Stimulated activated CD4-positive, alpha-beta T cell treated with anti-CD3 and anti-CD28 coated beads, Interleukin-1b, Interleukin-23, amount 100 ng/mL, for 1 hour (primary cell): ENCODE results near the gene COX4I1.

Source experiments
- DNase-seq, 2 donors: peaks; one replicate each; pipeline ENCODE4 v3.0.0-alpha.2; 2020; ENCODE audit warnings: low read depth in 2 of 2

The COX4I1 gene

DNA sequence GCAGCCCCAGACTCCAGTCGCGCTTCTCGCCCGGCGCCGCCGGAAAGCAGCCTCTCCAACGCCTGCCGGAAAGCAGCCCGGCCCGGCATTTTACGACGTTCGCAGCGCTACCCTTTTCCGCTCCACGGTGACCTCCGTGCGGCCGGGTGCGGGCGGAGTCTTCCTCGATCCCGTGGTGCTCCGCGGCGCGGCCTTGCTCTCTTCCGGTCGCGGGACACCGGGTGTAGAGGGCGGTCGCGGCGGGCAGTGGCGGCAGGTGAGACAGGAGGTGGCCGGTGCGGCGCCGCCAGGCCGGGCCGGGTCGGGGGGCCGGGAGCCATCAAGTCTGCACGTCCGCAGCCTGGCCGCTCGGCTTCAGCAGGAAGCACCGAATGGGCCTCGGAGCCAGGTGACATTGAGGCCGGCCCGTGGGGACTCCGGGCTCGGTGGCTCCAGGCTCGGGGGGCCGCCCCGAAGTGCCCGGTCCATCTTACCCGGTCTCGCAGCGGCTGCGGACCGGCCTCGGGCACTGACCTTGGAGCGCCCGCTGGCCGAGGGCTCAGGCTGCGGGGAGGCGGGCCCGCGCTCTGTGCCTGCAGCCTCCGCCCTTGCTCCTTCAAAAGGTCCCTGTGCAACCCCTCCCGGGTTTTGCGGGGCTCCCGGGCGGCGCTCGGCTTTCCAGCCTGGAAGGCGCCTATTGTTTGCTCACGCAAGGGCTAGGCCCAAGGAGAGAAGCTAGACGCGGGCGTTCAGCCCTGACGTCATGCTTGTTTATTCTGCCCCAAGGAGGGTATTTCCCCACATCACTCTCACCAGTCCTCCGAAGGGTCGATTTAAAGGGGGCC is at the start of gene COX4I1, which contains the start of gene EMC8:
TSS of gene COX4I1 (plus strand) at position 199 of the 824 bp plus-strand sequence. CDS start 1,511 bp downstream, outside the sequence.
TSS of gene EMC8 (minus strand) at position 48 of the 824 bp plus-strand sequence. CDS start 249 bp downstream, outside the sequence.
- DNase-seq: peak; percentile 80 to 88

DNA sequence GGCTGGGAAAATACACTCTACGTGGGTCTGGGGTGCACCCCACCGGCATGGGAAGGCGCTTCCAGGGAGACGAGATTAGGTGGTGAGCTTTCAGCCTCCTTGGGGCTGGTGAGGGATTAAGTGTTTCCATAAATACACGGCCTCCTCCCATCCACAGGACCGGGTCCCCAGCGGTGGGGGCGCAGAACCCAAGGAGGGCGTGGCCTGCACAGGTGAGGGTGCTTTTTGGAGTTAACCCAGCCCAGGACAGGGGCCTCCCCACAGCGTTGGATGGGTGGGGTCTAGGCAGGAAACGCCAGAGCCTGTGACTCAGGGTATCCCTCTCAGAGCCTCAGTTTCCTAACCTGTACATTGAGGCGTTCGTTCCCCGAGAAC is 49.7 kb upstream of the COX4I1 start:
- DNase-seq: no peak

DNA sequence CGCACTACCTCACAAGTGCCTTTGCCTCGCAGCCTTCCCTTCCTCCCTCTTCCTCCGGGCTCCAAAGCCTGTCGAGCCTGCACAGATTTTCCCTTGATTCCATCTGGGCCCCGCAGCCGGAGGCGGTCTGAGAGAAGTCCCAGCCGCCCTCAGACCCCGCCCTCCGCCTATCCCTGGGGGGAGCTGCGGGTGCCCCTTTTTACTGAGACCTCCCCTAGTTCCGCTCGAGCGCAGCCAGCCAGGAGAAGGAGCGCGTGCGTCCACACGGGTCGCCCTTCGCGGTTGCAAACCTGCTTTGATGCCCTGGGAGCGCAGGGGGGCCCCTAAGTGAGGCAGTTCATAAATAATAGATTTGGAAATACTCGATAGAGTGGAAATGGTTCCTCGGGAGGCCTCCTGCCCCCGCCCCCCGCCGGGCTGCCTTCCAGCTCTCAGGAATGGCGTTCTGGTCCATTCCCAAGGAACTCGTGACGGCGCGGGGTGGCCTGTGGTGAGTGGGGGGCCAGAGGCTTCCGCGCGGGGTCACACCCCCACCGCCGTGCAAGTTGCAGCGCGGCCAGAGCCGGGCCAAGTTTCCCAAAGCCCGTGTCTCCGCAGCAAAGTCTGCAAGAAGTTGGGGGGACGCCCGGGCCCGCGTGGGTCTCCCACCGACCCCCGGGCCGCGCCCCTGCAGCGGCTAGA is 49.2 kb upstream of the COX4I1 start:
- no peak for DNase-seq

DNA sequence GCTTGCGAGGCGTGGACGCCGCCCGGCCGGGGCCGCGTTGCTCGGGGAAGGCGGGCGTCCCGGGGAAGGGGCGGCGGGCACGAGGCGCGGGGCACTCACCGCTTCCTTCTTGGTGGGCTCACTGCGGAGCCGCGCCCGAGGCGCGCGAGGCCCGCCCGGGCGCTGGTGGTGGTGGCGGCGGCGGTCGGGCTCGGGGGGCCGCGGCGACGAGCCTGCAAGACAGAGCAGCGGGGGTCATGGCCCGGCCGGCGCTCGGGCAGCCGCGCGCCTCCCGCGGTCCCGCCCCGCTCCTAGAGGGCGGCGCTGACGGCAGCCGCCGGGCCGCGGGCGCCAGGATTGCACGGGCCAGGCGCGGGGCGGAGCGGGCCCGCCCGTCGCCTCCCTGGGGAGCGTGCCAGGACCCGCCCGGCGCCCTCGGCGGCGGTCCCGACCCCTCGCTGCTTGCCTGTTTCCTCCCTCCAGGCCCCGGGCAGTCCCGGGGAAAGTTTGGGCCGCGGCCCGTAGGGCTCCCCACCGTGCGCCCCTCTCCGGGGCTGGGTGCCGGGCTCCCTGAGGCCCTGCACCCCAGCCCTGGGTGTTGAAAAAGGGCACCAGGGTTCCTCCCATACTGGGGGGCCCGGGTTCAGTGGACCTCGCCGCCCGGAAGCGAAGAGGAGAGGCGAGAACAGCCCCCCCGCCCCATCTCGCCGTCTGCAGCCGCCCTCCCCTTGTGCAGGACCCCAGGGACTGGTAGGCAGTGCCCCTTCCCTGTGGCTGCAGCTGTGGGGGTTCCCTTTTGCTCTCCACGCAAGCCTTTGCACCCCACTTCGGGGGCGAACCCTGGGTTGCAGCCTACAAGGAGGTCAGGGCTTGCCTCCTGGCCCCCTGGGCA is 48.4 kb upstream of the COX4I1 start, which contains the start of gene C16orf74:
TSS of gene C16orf74 (minus strand) at position 270 of the 871 bp plus-strand sequence. CDS start 15,879 bp downstream, outside the sequence.
- no peak for DNase-seq

DNA sequence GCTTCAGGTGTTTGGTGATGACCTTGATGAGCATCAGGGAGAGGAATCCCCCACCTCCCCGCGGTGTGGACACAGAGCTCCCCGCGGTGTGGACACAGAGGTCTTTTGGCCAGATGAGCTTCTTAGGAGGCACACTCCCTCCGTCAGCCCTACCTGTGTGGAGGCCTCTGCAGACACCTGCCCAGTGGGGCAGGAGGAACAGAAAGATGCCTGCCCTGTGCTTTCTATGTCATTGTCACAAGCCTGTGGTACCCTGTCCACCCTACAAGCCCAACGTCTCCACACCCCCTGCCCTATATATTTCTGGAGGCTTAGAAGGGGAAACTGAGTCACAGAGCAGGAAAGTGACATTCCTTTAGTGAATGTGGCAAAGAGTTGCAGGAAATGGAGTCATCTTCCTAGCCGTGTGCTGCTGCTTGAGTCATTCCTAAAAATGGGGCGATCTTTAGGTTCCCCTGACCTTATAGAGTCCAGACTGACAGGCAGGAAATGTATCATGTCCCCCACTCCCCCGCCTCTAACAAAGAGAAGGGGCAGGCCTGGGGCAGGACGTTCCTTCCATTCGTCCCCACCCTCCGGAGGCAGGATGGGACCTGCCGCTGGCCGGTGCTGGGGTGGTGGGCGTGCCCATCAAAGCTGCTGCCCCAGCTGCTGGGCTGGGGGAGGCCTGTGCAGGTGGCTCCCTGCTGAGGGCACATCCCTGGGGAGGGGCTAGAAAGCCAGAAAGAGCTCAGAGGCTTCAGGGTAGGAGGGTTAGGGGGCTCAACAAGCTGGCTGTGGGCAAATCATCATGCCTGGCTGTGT is 47.6 kb upstream of the COX4I1 start:
- DNase-seq: no peak

DNA sequence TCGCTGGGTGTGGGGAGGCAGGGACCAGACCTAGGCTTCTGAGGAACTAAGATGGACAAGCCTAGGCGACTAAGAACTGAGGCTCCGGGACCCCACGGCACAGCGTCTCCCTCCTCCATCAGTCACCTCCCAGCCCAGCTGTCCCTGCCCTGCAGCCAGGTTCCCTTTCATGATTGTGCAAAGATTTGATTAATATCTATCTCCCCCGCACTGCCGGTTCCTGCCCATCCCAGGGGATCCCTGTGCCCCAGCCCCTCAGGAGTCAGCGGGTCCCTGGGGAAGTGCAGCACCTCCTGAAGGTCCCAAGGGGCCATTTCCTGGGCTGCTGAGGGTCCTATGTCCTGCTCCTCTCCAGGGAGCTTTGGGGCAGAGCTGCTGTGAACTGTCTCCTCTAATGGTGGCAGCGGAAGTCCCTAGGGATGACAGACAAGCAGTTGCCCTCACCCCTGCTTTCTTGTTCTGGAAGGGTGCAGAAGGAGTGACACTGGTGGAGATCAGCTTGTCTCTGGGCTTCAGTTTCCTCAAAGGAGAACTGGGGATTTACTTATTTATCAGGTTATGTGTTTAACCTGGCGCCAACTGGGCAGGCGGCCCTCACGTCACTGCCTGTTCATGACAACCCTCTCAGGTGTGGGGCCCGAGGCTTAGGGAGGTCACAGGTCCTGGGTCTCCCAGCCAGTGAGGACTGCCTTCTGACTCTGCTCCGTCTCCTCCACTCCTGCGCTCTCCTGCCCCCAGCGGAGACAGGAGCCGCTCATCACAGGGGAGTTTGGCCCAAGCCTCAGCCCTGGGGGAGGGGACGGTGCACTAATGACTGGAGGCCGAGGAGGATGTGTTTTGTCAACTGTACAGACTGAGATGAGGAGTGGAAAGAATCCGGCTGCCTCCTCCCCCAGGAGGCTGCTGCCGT is 46.7 kb upstream of the COX4I1 start:
- DNase-seq: no peak

DNA sequence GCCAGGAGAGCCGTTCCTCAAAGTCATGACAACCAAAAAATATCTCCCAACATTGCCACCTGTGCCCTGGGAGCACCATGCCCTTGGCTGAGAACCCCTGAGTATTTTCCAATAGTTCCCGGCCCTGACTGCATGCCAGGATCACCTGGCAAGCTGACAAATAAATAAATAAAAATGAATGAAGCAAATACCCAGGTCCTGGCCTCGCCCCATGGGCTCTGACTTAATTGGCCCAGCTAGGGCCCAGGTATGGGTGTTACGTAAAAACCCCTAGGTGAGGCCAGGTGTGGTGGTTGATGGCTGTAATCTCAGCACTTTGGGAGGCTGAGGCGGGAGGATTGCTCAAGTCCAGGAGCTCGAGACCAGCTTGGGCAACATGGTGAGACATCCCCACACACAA is 45.9 kb upstream of the COX4I1 start:
- no peak for DNase-seq

DNA sequence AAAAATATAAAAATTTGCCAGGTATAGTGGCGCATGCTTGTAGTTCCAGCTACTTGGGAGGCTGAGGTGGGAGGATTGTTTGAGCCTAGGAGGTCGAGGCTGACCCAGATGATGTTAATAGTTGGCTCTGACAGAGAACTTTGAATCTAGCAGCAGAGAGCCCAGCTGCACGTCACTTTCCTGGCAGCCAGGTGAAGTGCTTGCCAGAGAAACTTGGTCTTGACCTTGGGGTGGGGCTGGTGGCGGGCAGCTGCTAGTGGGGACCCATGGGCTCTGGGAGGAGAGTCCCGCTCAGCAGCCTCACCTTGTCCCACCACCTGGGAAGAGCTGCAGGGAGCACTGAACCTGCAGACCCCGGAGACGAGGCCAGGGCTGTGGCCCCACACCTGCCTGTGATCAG is 45.5 kb upstream of the COX4I1 start:
- no peak for DNase-seq

DNA sequence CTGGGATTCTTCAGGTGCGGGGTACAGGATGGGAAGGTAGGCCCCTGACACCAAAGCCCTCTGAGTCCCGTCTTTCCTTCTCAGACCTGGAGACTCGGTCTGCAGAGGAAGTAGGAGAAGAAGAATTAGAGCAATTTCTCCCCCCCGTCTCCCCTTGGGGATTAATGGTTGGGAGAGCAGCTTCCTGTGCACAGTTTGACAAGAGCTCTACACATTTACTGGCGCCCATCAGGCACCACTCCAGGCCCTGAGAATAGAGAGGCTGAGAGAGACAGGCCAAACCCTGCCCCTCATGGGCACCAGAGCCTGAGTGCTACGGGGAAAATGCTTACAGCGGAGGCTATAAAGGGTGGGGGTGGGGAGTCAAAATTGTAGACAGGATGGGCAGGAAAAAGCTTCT is 45.1 kb upstream of the COX4I1 start:
- DNase-seq: no peak

DNA sequence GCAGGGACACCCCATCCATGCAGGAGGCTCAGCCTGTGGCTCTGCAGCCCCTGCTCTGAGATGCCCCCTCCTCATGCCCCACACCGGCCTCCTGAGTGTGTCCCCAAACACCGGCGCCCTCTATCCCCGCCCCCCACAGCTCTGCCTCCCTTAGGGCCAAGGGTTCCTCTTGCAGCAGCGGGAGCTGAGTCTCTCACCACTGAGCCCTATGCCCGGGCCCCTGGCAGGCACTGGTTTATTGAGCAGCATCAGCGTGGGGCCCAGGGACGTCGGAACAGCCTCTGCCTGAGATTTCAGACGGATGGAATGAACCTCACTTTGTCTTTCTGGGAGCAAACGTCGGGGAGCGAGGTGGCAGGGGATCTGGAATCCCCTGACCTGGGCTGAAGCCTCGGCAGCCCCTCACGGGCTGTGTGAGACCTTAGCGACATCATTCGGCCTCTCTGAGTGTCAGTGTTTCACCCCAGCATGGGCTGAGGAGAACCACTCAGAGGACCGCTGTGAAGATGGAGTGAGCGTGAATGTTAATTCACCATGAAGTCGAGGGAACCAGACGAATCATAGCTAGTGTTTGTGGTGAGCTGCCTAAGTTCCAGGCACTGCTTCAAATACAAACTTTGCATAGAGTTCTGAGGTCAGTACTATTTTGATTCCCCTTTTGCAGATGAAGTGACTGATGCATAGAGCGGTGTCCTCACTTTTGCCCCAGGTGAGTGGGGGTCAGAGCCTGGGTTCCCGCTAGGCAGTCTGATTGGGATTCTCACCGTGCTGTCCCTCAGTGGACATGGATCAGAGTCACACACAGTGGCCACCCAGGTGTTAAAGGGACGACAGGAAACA is 43.3 kb upstream of the COX4I1 start:
- DNase-seq: no peak

DNA sequence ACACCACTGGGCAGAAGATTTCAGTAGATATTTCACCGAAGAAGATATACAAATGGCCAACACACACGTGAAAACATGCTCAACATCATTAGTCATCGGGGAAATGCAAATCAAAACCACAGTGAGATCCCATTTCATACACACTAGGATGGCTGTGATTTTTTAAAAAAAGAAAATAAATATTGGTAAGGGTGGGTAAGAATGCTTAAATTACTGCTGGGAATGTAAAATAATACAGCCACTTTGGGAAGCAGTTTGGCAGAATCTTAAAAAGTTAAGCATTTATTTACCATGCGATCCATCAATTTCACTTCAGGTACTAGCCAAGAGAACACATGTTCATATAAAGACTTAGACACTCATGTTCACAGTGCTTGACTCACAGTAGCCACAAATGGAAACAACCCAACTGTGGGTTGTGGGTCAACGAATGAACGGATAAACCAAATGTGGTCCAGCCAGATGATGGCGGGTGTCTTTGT is 42.1 kb upstream of the COX4I1 start:
- DNase-seq: no peak

DNA sequence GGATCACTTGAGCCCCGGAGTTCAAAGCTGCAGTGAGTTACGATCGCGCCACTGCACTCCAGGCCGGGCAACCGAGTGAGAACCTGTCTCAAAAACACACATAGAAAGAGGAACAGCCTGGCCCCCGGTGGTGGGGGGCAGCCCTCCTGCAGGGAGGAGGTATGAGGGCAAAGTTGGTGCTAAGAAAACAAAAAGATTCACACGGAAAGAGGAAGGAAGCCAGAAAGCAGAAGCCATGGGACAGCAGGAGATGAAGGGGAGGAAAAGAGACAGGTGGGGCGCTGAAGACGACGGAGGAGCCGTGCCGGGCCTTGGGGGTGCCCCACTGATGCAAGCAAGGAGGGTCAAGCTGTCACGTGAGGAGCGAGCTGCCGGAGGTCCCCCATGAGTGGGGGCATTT is 40.4 kb upstream of the COX4I1 start:
- no peak for DNase-seq

DNA sequence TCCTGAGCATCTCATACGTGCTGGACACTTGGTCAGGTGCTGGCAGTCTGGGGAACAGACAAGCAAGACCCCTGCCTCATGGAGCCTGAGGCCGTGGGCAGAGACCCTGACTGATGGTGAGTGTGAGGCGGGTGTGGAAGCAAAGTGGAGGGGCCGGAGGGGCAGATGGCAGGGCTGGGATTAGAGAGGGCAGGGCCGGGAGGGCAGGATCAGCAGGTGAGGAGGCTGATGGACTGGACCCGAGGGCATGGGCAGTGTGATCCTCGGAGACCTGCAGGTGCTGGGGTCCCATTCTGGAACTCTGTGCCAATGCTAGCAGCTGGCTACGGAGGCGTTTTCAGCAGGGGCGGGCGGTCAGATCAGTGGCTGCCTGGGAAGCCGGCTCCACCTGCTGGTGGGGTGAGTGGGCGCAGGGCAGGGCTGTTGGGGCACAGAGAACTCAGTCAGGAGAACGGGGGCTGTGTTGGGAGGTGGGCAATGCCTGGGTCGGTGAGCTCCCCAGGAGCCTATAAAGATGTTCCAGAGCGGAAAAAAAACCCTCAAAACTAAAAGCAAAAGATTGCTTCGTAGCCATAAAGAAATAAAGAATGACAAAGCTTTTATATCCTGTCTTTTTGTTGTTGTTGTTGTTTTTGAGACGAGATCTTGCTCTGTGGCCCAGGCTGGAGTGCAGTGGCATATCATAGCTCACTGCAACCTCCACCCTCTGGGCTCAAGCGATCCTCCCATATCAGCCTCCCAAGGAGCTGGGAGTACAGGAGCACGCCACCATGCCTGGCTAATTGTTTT is 39.7 kb upstream of the COX4I1 start:
- DNase-seq: no peak

DNA sequence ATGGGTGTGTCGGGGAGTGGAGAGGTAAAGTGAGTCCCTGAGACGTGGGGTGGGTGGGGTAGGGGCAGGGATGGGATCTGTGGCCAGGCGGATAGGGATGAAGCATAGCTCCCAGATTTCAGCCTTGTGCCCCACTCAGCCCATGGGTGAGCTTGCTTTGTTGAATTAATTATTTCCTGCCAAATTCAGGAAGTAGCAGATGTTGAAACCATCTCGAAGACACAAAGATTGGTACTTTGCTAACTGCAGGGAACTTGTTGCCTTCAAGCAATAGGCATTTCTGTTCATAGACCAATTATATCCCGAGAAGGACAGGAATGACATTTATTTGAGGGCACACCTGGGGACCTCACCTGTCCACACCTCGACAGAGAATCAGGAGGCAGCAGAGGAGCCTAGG is 37.6 kb upstream of the COX4I1 start:
- no peak for DNase-seq

DNA sequence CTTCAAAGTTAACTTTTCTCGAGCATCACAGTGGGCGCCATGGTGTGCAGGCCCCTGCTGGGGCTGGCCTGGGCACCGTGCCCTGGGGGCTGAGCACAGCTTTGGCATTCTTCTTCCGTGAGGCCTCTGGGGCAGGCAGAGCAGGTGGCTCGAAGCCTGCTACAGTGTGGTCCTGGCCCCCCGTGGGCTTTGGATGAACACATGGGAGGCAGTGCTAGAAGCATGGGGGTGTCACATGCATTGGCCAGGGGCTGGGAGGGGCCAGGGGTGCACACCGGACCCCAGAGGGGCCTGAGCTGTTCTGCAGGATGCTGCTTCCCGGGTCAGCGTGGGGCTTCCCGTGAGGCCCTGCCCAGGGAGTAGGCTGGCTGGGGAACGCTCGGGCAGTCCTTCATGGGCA is 36.5 kb upstream of the COX4I1 start:
- DNase-seq: no peak

DNA sequence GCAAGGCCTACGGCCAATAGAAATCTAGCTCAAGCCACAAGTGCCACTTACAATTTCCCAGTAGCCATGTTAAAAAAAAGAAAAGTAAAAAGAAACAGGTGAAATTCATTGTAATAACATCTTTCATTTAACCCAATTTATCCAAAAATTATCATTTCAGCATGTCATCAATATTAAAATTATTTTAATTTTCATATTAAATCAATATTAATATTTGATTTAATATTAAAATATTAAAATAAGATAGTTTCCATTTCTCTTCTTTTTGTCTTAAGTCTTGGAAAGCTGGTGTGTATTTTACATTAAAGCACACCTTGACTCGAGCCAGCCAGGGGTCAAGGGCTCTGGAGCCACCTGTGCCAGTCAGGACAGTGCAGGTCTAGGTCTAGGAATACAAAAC is 35.9 kb upstream of the COX4I1 start:
- no peak for DNase-seq

DNA sequence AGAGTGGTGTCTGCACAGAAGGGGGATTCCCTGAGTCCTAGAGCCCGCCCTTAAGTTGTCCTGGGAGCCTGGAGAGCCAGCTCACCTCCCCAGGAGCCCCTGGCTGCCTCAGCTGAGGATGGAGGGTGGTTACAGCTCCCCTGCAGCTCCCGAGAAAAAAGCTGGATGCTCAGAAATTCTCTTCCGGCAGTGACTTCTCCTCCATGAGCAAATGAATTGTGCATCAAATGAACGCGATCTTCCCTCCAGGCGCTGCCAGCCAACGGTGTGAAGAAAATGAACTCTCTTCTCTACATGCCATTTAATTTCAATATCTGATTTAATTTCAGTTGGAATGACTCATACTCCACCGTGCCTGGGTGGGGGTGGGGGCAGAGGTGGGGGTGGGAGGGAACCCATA is 34.3 kb upstream of the COX4I1 start:
- no peak for DNase-seq

DNA sequence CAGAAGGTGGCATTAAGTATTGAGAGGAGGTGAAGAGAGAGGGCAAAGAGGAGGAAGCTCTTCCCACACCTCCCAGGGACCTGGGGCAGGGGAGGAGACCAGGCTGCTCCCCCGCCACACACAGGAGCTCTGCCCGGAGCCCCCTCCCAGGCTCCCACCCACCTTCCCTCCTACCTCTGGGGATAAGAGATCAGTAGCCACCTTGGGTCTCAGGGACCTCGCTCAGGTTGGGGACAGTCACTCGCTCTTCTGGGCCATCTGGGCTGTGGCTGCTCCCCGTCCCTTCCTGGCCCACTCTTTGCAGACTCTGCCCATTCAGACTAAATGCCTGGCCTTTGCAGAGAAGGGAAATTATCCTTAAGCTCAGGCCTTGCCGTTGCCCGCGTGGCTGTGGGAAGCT is 33.7 kb upstream of the COX4I1 start:
- no peak for DNase-seq
